Heart left ventricle (tissue), 16 donors: ENCODE data around the gene IGIP. TPM values are rescaled to one million over a fixed set of nuclear protein-coding genes. Genes with fewer than 3 reads are reported as not detected.

Experiments used
- ATAC-seq, 4 donors: fragments of 200-7000 bp; cut with Tn5 transposase; one replicate each; pipeline ENCODE4 v1.9.1; 2020 to 2022; ENCODE audit warnings: moderate library complexity in 4 of 4, mild to moderate bottlenecking in 3 of 4, moderate number of reproducible peaks in 1 of 4
- DNase-seq, 5 donors: peaks; one replicate each; pipeline ENCODE4 v3.0.0-alpha.2; 2020
- H3K27ac ChIP-seq, 12 donors: fragments of 200-600 bp; sonication (generic) in 4 of 12; one replicate each; pipeline versions ENCODE4 v1.5.0 to v1.8.0; 2016 to 2022; ENCODE audit warnings: mild to moderate bottlenecking in 2 of 12
- H3K27me3 ChIP-seq, 9 donors: fragments of 200-600 bp; sonication (generic) in 2 of 9; one replicate each; pipeline versions ENCODE4 v1.5.1 to v1.8.0; 2016 to 2022; ENCODE audit warnings: mild to moderate bottlenecking in 3 of 9
- H3K36me3 ChIP-seq, 9 donors: fragments of 200-600 bp; sonication (generic) in 2 of 9; one replicate each; pipeline versions ENCODE4 v1.5.0 to v1.8.0; 2018 to 2022; ENCODE audit warnings: mild to moderate bottlenecking in 2 of 9
- H3K4me1 ChIP-seq, 12 donors: fragments of 200-600 bp; sonication (generic) in 4 of 12; one replicate each; pipeline versions ENCODE4 v1.5.0 to v1.8.0; 2016 to 2022; ENCODE audit warnings: mild to moderate bottlenecking in 3 of 12
- H3K4me3 ChIP-seq, 12 donors: fragments of 200-600 bp; sonication (generic) in 4 of 12; one replicate each; pipeline versions ENCODE4 v1.5.0 to v1.8.0; 2017 to 2022; ENCODE audit warnings: mild to moderate bottlenecking in 9 of 12, moderate library complexity in 4 of 12
- H3K9me3 ChIP-seq, 12 donors: fragments of 200-600 bp; sonication (generic) in 4 of 12; one replicate each; pipeline versions ENCODE4 v1.5.0 to v1.8.0; 2016 to 2022; ENCODE audit warnings: mild to moderate bottlenecking in 1 of 12
- POLR2A ChIP-seq, 2 donors: fragments of 450-650 bp; IDR thresholded peaks; one replicate each; pipeline ENCODE4 v1.6.1; 2017; ENCODE audit warnings: antibody characterized with exemption in 2 of 2, mild to moderate bottlenecking in 2 of 2, moderate library complexity in 2 of 2
- WGBS, 4 donors: extraction: QIAGEN DNeasy Blood & Tissue Kit in 2 of 4; methylation state at CpG; one replicate each; pipeline versions ENCODE4 v1.1.5 to v1.1.7; 2013 to 2018; 5-methylcytosine and 5-hydroxymethylcytosine counted together
- intact Hi-C, 10 donors: fragments of 100-400 bp; cut with DNase I; formaldehyde crosslinking; loops; one replicate each; pipeline versions ENCODE4 v1.11.1 to v1.14.2; 2022
- long read RNA-seq, 3 donors: library from polyadenylated mRNA; unstranded; transcript quantifications; one replicate each; pipeline ENCODE4 v2.0.0, GENCODE V29; 2020 to 2021
- polyA plus RNA-seq, 2 donors: library from polyadenylated mRNA; stranded (reverse); fragments of 200-250 nt; gene quantifications; one replicate each; pipeline ENCODE4 v1.2.3, GENCODE V29; 2013
- total RNA-seq, 9 donors: library from RNA; depleted of rRNA in 2 of 9; stranded (reverse); fragments of >200 nt in 2 of 9; fragmentation: NEBNext Ultra II Directional in 3 of 9; extraction: Animal tissue kit (Norgen Biotek cat#: 25700) in 3 of 9; gene quantifications; one replicate each; pipeline versions ENCODE4 v1.1.0 to v1.2.4, GENCODE V29; 2016 to 2023
- TF ChIP-seq, protein P1 (sequence below), 12 donors: fragments of 200-600 bp; sonication (generic) in 4 of 12; IDR thresholded peaks; one replicate each; pipeline versions ENCODE4 v1.5.0 to v1.8.0; 2018 to 2022; ENCODE audit warnings: antibody characterized with exemption in 12 of 12, mild to moderate bottlenecking in 5 of 12
- donor health status: ischemic (EF 13 %, LVEDD 7.1; RV severe dilation, severe dysfunction).
- donor health status: healthy with polysubstance abuse.
- donor health status: DM: no; HTN: yes; CAD: no.
- donor health status: DM: no; HTN: no; CAD: no.
- donor health status: ischemic (EF 25% LVEDD 6.9; RV normal size, moderate dysfunction).
- donor health status: ischemic (EF 25% LVEDD 5.7; RV mildly dilated, moderate dysfunction).
- donor health status: healthy.
- donor health status: DM: yes; HTN: yes; CAD: no.
- donor health status: ischemic (EF 35%, LVEDD 5.7; RV mildly dilated, moderate dysfunction).
- donor health status: nonischemic (EF 11% LVEDD 7.7; RV severe dilation, severe dysfunction).
- donor health status: DM: yes; HTN: yes; CAD: no.
- donor health status: PGD.
- donor health status: ischemic (EF 29% LVEDD 5.4; RV normal size, mild dysfunction).
- donor health status: nonischemic (EF 23%, LVEDD 6.1; RV moderate dilation, normal function).

IGIP gene
- total RNA-seq = 10 to 100 TPM in 7 of 9 donors, 1 to 10 TPM in 2; 9.8 to 18.3 (median 10.6) TPM
- 1 to 10 TPM; 5.8 to 6.9 TPM for polyA plus RNA-seq
- long read RNA-seq, donor 1, partial matches to known transcripts = 0 of 3 reads
- long read RNA-seq, donor 1, other reads (novel, unspliced or antisense) = 0 of 3 reads
- long read RNA-seq, donor 2, transcript IGIP-201 (1 exons, 3,458 nt) = major isoform, 5 of 5 reads
- long read RNA-seq, donor 2, partial matches to known transcripts = 0 of 5 reads
- long read RNA-seq, donor 2, other reads (novel, unspliced or antisense) = 0 of 5 reads
- long read RNA-seq, donor 3, partial matches to known transcripts = 0 of 1 reads
- long read RNA-seq, donor 3, other reads (novel, unspliced or antisense) = 0 of 1 reads

DNA sequence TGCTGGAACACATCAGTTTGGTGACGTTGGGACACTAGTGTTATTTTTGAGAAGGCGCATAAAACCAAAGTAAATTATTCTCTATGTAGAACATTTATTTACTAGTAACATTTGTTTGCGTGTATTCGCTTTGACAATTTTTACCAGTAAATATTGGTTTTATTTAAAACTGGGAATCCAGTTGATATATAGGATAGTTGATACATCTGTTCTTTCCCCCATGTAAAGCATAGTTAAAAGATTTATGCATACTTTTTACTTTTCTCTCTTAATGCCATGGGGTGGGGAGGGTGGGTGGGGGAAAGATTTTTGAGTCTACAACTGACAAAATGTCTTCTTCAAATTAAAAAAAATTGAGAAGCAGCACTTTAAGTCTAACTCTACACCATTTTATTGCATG lies at the start of gene IGIP:
Gene IGIP (plus strand): TSS at position 301 of the 400 bp plus-strand sequence. CDS start 2,540 bp downstream, outside the sequence.
- intact Hi-C loops = no loop called here
- no peak for TF ChIP-seq POLR2A (IDR thresholded peaks at IDR 0.05)
- TF ChIP-seq, protein P1, sequence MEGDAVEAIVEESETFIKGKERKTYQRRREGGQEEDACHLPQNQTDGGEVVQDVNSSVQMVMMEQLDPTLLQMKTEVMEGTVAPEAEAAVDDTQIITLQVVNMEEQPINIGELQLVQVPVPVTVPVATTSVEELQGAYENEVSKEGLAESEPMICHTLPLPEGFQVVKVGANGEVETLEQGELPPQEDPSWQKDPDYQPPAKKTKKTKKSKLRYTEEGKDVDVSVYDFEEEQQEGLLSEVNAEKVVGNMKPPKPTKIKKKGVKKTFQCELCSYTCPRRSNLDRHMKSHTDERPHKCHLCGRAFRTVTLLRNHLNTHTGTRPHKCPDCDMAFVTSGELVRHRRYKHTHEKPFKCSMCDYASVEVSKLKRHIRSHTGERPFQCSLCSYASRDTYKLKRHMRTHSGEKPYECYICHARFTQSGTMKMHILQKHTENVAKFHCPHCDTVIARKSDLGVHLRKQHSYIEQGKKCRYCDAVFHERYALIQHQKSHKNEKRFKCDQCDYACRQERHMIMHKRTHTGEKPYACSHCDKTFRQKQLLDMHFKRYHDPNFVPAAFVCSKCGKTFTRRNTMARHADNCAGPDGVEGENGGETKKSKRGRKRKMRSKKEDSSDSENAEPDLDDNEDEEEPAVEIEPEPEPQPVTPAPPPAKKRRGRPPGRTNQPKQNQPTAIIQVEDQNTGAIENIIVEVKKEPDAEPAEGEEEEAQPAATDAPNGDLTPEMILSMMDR (IDR thresholded peaks at IDR 0.05) = no peak
- 96 to 98% (median 97%) methylated on average over 4 of the region's 4 CpGs for WGBS, 4 donors

DNA sequence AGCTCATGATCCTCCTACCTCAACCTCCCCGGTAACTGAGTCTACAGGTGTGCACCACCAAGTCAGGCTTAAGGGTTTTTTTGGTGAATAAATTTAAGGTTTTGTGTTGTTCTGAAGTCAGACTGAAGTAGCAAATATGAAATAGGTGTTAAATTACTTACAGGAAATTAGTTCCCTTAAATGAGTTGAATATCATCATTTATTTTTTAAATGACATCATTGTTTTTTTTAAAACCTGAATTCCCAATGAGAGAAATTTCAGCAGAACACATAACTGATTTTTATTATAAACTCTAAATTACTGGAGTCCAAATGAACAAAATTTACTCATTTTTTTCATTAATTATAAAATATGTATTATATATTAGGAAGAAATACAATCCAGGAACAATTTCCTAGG lies 49.6 kb upstream of the IGIP start:
- no peak for DNase-seq
- Histone ChIP-seq H3K27me3 (peaks cover 0 to 4% (median 0%) of the 10 kb centered on the region in 9 donors), H3K4me3 (no peak overlapping the region), H3K4me1 (peaks cover 0 to 3% (median 0%) of the 10 kb centered on the region in 12 donors), H3K27ac (no peak overlapping the region), H3K36me3 (no peaks in the 10 kb centered on the region), H3K9me3 (no peaks in the 10 kb centered on the region)
- intact Hi-C loops = loop anchor here in 6 of 10 donors (5.0 to 10.0 kb wide), 3 partner anchors 66 to 279 kb away; partner anchors contain the start of gene HBEGF (in 1 of the 6)
- WGBS, 4 donors = 93 to 100% (median 95%) methylated on average over 1 of the region's 1 CpG
- TF ChIP-seq, protein P1 (IDR thresholded peaks at IDR 0.05) = no peak
- TF ChIP-seq POLR2A (IDR thresholded peaks at IDR 0.05) = no peak
- no peak for ATAC-seq

More for the DNA sequence above, at the start of gene IGIP:
- H3K27me3 ChIP-seq = no peaks in the 10 kb centered on the region
- H3K4me1 ChIP-seq = peaks cover 0 to 24% (median 16%) of the 10 kb centered on the region in 12 donors
- DNase-seq (no peak), ATAC-seq (no peak)
- H3K9me3 ChIP-seq = no peaks in the 10 kb centered on the region
- no peak within 1 kb of the TSS for H3K4me3 ChIP-seq
- no peaks in the 10 kb centered on the region for H3K36me3 ChIP-seq
- no peak within 1 kb of the TSS for H3K27ac ChIP-seq

DNA sequence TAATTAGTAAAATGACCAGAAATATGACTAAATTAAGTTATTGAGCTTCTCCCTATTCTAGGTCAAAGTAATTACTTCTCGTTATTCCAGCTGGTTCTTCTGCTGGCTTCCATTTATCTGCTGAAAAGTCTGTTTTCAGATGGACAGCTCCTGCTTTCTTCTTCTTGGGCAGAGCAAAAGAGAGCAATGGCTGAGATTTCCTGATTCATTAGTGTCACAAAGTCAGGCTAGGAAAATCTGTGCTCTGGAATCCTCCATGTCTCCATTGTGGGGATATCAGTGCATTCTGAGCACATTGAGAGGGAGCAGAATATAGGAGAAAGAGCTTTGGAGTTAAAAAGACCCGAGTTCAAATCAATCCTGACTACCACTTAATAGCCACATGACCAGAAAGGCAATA lies 48.9 kb upstream of the IGIP start:
- intact Hi-C loops = loop anchor here in 6 of 10 donors (5.0 to 10.0 kb wide), 3 partner anchors 66 to 278 kb away; partner anchors contain the start of gene HBEGF (in 1 of the 6)
- peaks cover 0 to 3% (median 0%) of the 10 kb centered on the region in 12 donors for H3K4me1 ChIP-seq
- no peaks in the 10 kb centered on the region for H3K9me3 ChIP-seq
- H3K4me3 ChIP-seq = no peak overlapping the region
- peaks cover 0 to 4% (median 0%) of the 10 kb centered on the region in 9 donors for H3K27me3 ChIP-seq
- no peak for TF ChIP-seq POLR2A (IDR thresholded peaks at IDR 0.05)
- TF ChIP-seq, protein P1 (IDR thresholded peaks at IDR 0.05) = no peak
- DNase-seq (no peak), ATAC-seq (no peak)
- H3K27ac ChIP-seq = no peak overlapping the region
- 65 to 73% (median 68%) methylated on average over 2 of the region's 2 CpGs for WGBS, 4 donors
- no peaks in the 10 kb centered on the region for H3K36me3 ChIP-seq

DNA sequence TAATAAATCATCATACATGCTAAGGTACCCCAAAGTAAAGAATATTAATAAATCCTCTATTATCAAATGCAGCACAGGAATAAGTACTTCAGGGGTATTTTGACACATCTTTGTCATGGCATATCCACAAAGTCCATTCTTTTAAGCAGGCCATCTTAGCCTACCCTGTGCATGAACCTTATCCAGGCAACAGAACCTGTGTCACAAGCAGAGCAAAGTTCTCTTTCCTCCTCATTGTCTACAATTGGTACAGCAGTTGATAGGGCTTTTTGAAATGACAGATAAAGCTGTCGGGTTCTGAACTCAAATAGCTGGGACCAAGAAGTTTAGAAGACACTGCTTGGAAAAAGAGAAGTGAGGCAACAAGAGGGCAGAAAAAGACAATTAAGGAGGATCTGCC lies 42.6 kb upstream of the IGIP start:
- intact Hi-C loops = no loop called here
- H3K4me1 ChIP-seq = no peaks in the 10 kb centered on the region
- H3K27me3 ChIP-seq = peaks cover 0 to 6% (median 0%) of the 10 kb centered on the region in 9 donors
- ATAC-seq (no peak), DNase-seq (no peak)
- TF ChIP-seq, protein P1 (IDR thresholded peaks at IDR 0.05) = no peak
- TF ChIP-seq POLR2A (IDR thresholded peaks at IDR 0.05) = no peak
- WGBS, 4 donors = 43 to 71% (median 58%) methylated on average over 1 of the region's 1 CpG
- H3K36me3 ChIP-seq = no peaks in the 10 kb centered on the region
- no peak overlapping the region for H3K4me3 ChIP-seq
- H3K9me3 ChIP-seq = no peaks in the 10 kb centered on the region
- H3K27ac ChIP-seq = no peak overlapping the region
